Measurements from ENCODE around the gene TRIM24.

DNA sequence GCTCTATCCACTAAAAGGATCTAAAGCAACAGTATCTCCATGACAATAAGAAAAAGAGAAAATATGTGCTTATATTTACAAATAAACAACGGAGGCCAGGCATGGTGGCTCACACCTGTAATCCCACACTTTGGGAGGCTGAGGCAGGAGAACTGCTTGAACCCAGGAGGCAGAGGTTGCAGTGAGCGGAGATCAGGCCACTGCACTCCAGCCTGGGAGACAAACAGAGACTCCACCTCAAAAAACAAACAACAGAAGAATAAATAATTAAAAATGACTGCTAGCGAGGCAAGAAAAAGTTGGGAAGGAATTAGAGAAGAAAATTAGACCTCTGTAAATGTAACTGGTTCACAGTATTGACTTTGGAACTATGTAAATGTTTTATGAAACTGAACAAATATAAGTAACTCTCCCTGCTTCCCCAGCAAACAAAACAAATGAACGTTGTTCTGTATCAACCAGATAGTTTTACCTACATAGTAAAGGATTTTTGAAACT lies 17.1 kb downstream of the TRIM24 start:
- TF ChIP-seq, protein P1, sequence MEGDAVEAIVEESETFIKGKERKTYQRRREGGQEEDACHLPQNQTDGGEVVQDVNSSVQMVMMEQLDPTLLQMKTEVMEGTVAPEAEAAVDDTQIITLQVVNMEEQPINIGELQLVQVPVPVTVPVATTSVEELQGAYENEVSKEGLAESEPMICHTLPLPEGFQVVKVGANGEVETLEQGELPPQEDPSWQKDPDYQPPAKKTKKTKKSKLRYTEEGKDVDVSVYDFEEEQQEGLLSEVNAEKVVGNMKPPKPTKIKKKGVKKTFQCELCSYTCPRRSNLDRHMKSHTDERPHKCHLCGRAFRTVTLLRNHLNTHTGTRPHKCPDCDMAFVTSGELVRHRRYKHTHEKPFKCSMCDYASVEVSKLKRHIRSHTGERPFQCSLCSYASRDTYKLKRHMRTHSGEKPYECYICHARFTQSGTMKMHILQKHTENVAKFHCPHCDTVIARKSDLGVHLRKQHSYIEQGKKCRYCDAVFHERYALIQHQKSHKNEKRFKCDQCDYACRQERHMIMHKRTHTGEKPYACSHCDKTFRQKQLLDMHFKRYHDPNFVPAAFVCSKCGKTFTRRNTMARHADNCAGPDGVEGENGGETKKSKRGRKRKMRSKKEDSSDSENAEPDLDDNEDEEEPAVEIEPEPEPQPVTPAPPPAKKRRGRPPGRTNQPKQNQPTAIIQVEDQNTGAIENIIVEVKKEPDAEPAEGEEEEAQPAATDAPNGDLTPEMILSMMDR (IDR thresholded peaks at IDR 0.05; ENCODE audit: low read length), result no peak
- no peak for TF ChIP-seq EZH2 (IDR thresholded peaks at IDR 0.05; ENCODE audit: borderline replicate concordance, low read length)
